ENCODE results near the gene TSPAN13. TPM values are rescaled to one million over a fixed set of nuclear protein-coding genes. Genes with fewer than 3 reads are reported as not detected.

Gene TSPAN13
- total RNA-seq, 1 experiment from 2014 or later, result 32.7 TPM

GRCh38 chr7:16794986-16795385 is 41.4 kb downstream of the TSPAN13 start:
- Mint-ChIP-seq H3K9me3 (no peaks in the 10 kb centered on the region), H3K27ac (no peak overlapping the region), H3K4me3 (no peak overlapping the region), H3K36me3 (no peaks in the 10 kb centered on the region), H3K4me1 (no peaks in the 10 kb centered on the region), H3K27me3 (ENCODE audit: low read depth) (no peaks in the 10 kb centered on the region)
- DNase-seq (ENCODE audit: low spot score) (no peak), ATAC-seq (no peak)
- POLR2A ChIA-PET, result no interaction called here
- CTCF ChIA-PET, result no interaction called here
- no peak for TF ChIP-seq TEAD4 (CRISPR knock-in tag; IDR thresholded peaks at IDR 0.05)
- no peak for TF ChIP-seq ESRRA (CRISPR knock-in tag; IDR thresholded peaks at IDR 0.05; ENCODE audit: borderline replicate concordance)
- no peak for TF ChIP-seq ZMAT4 (CRISPR knock-in tag; IDR thresholded peaks at IDR 0.05)
- TF ChIP-seq ELF4 (CRISPR knock-in tag; IDR thresholded peaks at IDR 0.05; ENCODE audit: low read depth), result no peak
- no peak for TF ChIP-seq ZNF219 (CRISPR knock-in tag; IDR thresholded peaks at IDR 0.05; ENCODE audit: borderline replicate concordance)
- TF ChIP-seq ATF6 (CRISPR knock-in tag; IDR thresholded peaks at IDR 0.05), result no peak
- TF ChIP-seq ZNF138 (CRISPR knock-in tag; conservative IDR thresholded peaks at IDR 0.05), result no peak
- no peak for TF ChIP-seq ETV6 (CRISPR knock-in tag; IDR thresholded peaks at IDR 0.05)
- TF ChIP-seq TCF7 (CRISPR knock-in tag; IDR thresholded peaks at IDR 0.05; ENCODE audit: low read depth), result no peak
- no peak for TF ChIP-seq CDX4 (CRISPR knock-in tag; IDR thresholded peaks at IDR 0.05; ENCODE audit: borderline replicate concordance)
- no peak for TF ChIP-seq ZBTB21 (CRISPR knock-in tag; IDR thresholded peaks at IDR 0.05; ENCODE audit: borderline replicate concordance)
- TF ChIP-seq E2F4 (CRISPR knock-in tag; IDR thresholded peaks at IDR 0.05; ENCODE audit: borderline replicate concordance, low read depth), result no peak

GRCh38 chr7:16795624-16796023 is 42.1 kb downstream of the TSPAN13 start:
- H3K27ac Mint-ChIP-seq, result no peak overlapping the region
- CTCF ChIA-PET, result interaction anchor here (0.6 kb wide), 1 partner anchor 119 kb away, joined by 6 read pairs; no protein-coding TSS in a partner anchor
- no peak for TF ChIP-seq SMAD3 (CRISPR knock-in tag; IDR thresholded peaks at IDR 0.05; ENCODE audit: borderline replicate concordance)
- TF ChIP-seq IRF1 (CRISPR knock-in tag; IDR thresholded peaks at IDR 0.05), result no peak
- TF ChIP-seq TP53 (CRISPR knock-in tag; IDR thresholded peaks at IDR 0.05), result no peak
- TF ChIP-seq IRF2 (CRISPR knock-in tag; IDR thresholded peaks at IDR 0.05; ENCODE audit: borderline replicate concordance, low read depth), result no peak
- no peak for TF ChIP-seq E2F5 (CRISPR knock-in tag; IDR thresholded peaks at IDR 0.05)
- no peak for TF ChIP-seq MAX (CRISPR knock-in tag; IDR thresholded peaks at IDR 0.05)
- TF ChIP-seq RELA (CRISPR knock-in tag; IDR thresholded peaks at IDR 0.05; ENCODE audit: borderline replicate concordance), result no peak
- TF ChIP-seq FOXJ3 (CRISPR knock-in tag; IDR thresholded peaks at IDR 0.05; ENCODE audit: borderline replicate concordance), result no peak
- TF ChIP-seq HMGXB4 (CRISPR knock-in tag; IDR thresholded peaks at IDR 0.05), result no peak
- no peak for TF ChIP-seq GTF2I (CRISPR knock-in tag; conservative IDR thresholded peaks at IDR 0.05)
- TF ChIP-seq GRHL2 (CRISPR knock-in tag; IDR thresholded peaks at IDR 0.05; ENCODE audit: insufficient replicate concordance, severe bottlenecking), result no peak
- TF ChIP-seq PREB (CRISPR knock-in tag; IDR thresholded peaks at IDR 0.05; ENCODE audit: borderline replicate concordance), result no peak
- no peak for TF ChIP-seq SOX15 (CRISPR knock-in tag; IDR thresholded peaks at IDR 0.05)

More at GRCh38 chr7:16795624-16796023, 42.1 kb downstream of the TSPAN13 start:
- no peak overlapping the region for H3K4me3 Mint-ChIP-seq
- ATAC-seq, result no peak
- POLR2A ChIA-PET, result no interaction called here
- no peak for DNase-seq (ENCODE audit: low spot score)
- no peaks in the 10 kb centered on the region for H3K27me3 Mint-ChIP-seq (ENCODE audit: low read depth)
- H3K9me3 Mint-ChIP-seq, result no peaks in the 10 kb centered on the region
- no peaks in the 10 kb centered on the region for H3K36me3 Mint-ChIP-seq
- no peaks in the 10 kb centered on the region for H3K4me1 Mint-ChIP-seq

All from WTC11 (cell line).